ENCODE results near the gene PHLPP1. TPM values are rescaled to one million over a fixed set of nuclear protein-coding genes. Genes with fewer than 3 reads are reported as not detected.
A peak's percentile ranks its signal among the peaks of the same experiment; 100 is the strongest.
"Not testable (repeated sequence)": the region's sequence is repeated elsewhere in the genome, so short reads cannot be mapped to it uniquely, and the experiment has no call there.

PHLPP1 gene
- 8.6 and 12.5 TPM in 2 replicates for total RNA-seq (2014; rRNA removed; shearing (Covaris generic))

GRCh38 chr18:62715436-62715758 is at the start of gene PHLPP1:
PHLPP1 (plus strand) TSS chr18:62715541; CDS start chr18:62715684, 143 bp downstream.
- DNase-seq (ENCODE audit: low read depth) = no peak

- DNase-seq (ENCODE audit: low read depth) = no peak
Measured at GRCh38 chr18:62669225-62669624, 46.1 kb upstream of the PHLPP1 start.

- DNase-seq (ENCODE audit: low read depth) = no peak
Measured at GRCh38 chr18:62670573-62670972, 44.8 kb upstream of the PHLPP1 start.

GRCh38 chr18:62672600-62672999 is 42.7 kb upstream of the PHLPP1 start:
- no peak for DNase-seq (ENCODE audit: low read depth)

- no peak for DNase-seq (ENCODE audit: low read depth)
Measured at GRCh38 chr18:62678847-62679485, 36.4 kb upstream of the PHLPP1 start.

- DNase-seq (ENCODE audit: low read depth) = no peak
Measured at GRCh38 chr18:62682371-62682770, 33.0 kb upstream of the PHLPP1 start.

GRCh38 chr18:62683935-62684334 is 31.4 kb upstream of the PHLPP1 start:
- DNase-seq (ENCODE audit: low read depth) = no peak

GRCh38 chr18:62688743-62689317 is 26.5 kb upstream of the PHLPP1 start:
- DNase-seq (ENCODE audit: low read depth) = no peak

GRCh38 chr18:62690236-62690815 is 25.0 kb upstream of the PHLPP1 start:
- no peak for DNase-seq (ENCODE audit: low read depth)

GRCh38 chr18:62693659-62694058 is 21.7 kb upstream of the PHLPP1 start:
- no peak for DNase-seq (ENCODE audit: low read depth)

GRCh38 chr18:62697636-62698035 is 17.7 kb upstream of the PHLPP1 start:
- DNase-seq (ENCODE audit: low read depth) = no peak

GRCh38 chr18:62702259-62702658 is 13.1 kb upstream of the PHLPP1 start:
- no peak for DNase-seq (ENCODE audit: low read depth)

GRCh38 chr18:62706879-62707278 is 8.5 kb upstream of the PHLPP1 start:
- not testable (repeated sequence) for DNase-seq (ENCODE audit: low read depth)

GRCh38 chr18:62709908-62710307 is 5.4 kb upstream of the PHLPP1 start:
- not testable (repeated sequence) for DNase-seq (ENCODE audit: low read depth)

GRCh38 chr18:62710417-62710816 is 4.9 kb upstream of the PHLPP1 start:
- DNase-seq (ENCODE audit: low read depth) = peak; percentile 71

- DNase-seq (ENCODE audit: low read depth) = no peak
Measured at GRCh38 chr18:62711781-62712180, 3.6 kb upstream of the PHLPP1 start.

- DNase-seq (ENCODE audit: low read depth) = peak; percentile 23
Measured at GRCh38 chr18:62713651-62714247, 1.6 kb upstream of the PHLPP1 start.

GRCh38 chr18:62714671-62715435 is 488 bp upstream of the PHLPP1 start:
- DNase-seq (ENCODE audit: low read depth) = peak; percentile 99

- peak; percentile 70 for DNase-seq (ENCODE audit: low read depth)
Measured at GRCh38 chr18:62715759-62716615, 646 bp downstream of the PHLPP1 start.

GRCh38 chr18:62716619-62717168 is 1.4 kb downstream of the PHLPP1 start:
- peak; percentile 46 for DNase-seq (ENCODE audit: low read depth)
